Stimulated activated CD4-positive, alpha-beta T cell treated with anti-CD3 and anti-CD28 coated beads, TNF-alpha, amount 100 ng/mL, for 48 hours (primary cell): ENCODE results near the gene NTM.
"Not testable (repeated sequence)": the region's sequence is repeated elsewhere in the genome, so short reads cannot be mapped to it uniquely, and the experiment has no call there.

Experiments used
- DNase-seq, 3 donors: peaks; one replicate each; pipeline ENCODE4 v3.0.0-alpha.2; 2020; ENCODE audit warnings: low read depth in 3 of 3

The NTM gene

GRCh38 chr11:131422029-131422428 is 51.6 kb downstream of the NTM start:
- no peak for DNase-seq

GRCh38 chr11:131422496-131422895 is 52.1 kb downstream of the NTM start:
- DNase-seq = no peak

GRCh38 chr11:131423688-131424087 is 53.3 kb downstream of the NTM start:
- DNase-seq = no peak

- not testable (repeated sequence) for DNase-seq
Measured at GRCh38 chr11:131424257-131424876, 54.0 kb downstream of the NTM start.

GRCh38 chr11:131425285-131425684 is 54.9 kb downstream of the NTM start:
- DNase-seq = no peak

DNA sequence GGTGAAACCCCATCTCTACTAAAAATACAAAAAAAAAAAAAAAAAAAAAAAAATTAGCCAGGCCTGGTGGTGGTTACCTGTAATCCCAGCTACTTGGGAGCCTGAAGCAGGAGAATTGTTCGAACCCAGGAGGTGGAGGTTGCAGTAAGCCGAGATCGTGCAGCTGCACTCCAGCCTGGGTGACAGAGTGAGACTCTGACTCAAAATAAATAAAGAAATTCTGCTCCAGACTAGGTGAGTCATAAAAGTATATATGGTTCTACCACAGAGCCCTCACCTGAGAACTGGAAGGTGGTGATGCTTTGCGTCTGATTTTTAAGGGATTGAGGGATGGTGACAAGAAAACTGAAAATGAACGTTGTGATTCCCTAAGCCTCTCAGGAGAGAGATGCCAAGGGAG is 58.4 kb downstream of the NTM start:
- no peak for DNase-seq

DNA sequence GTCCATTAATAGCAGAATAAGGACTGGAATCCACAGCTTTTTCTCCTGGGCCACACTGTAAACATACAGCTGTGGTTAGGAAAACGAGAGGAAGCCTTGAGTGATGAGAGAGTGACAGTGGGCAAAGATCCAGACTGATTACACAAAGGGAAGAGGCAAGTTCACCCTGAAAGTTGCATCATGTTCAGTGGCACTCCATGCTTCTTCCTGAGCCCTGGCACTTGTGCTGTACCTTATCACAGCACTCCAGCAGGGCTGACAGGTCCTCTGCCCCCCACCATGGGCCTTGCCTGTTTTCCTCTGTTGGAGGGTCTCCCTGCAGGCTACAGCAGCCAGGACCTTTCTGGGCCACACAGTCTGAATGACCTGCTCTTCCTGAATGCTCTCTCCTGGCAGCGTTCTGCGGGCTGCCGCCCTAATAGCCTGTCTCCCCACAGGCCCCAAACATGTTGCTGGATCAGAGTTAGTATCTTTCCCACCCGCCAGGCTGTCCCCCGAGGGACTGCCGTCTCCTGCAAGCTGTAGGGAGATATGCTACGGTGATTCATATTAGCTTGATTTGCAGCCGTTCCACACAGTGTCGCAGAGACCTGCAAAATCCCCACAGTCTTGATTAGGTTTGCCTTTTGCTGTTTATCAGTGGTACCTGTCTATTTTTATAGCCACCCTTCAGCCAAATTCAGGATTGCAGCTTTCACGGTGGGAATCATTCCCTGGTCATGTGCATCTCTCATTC is 60.2 kb downstream of the NTM start:
- no peak for DNase-seq

DNA sequence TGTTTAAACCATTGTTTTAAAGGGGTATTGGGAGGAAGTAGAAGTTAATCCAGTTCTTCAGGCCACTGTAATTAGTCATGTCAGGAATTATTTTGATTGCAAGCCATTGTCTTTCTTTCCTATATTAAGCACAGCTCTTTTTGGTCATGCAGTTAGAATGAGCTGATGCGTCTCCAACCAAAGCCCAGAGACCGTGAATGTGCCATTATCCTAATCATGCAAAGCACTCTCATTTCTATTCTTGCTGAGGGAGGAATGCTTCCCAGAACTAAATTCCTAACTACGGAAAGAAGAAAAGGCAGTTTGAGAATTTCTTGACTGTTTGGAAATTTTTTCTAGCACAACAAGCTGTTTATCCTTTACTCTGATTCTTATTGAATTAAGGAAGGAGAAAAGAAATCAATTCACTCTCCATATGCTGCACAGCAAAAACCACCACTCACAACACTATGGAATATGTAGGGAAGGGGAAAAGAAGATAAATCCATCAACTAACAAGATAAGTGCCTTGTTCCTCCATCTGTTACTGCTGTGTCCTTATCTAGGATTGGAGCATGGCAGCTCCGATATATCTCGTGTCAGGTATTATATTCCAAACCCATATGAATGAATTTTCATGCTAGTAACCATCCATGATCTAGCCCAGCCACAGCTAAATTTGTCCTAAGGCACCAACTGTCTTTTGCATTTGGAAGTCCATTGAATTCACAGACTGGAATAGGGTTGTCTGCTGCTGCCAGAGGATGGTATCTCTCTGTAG is 70.8 kb downstream of the NTM start:
- DNase-seq = no peak

DNA sequence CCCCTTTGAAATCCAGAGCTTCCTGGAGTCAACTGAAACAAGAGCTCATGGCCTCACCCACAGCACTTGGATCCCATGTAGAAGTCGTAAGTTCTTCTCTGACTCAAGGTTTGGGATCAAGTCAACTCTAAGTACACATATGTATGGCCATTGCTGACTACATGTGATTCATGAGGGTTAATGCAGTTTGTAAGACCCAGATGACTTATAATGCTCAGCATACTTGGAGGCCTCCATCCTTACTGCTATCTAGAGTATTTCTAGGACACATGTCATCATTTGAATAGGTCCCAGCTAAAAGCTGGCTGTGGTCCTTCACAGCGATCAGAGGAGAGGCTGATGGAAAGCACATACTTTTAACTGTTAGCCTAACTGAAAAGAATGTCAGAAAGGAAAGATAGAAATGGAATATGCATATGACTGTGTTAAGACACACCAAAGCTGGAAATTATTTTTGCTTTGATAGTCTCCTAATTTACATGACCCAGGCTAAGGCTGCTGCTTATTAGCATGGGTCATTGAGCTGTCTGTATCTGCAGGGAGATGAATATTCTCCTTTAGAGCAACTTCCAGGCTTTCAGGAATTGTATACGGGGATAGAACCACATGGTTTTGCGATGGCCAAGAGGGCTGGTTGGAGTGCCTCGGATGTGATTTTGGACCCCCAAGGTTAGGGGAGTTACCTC is 76.3 kb downstream of the NTM start:
- DNase-seq = no peak

- no peak for DNase-seq
Measured at GRCh38 chr11:131447277-131447815, 76.9 kb downstream of the NTM start.

DNA sequence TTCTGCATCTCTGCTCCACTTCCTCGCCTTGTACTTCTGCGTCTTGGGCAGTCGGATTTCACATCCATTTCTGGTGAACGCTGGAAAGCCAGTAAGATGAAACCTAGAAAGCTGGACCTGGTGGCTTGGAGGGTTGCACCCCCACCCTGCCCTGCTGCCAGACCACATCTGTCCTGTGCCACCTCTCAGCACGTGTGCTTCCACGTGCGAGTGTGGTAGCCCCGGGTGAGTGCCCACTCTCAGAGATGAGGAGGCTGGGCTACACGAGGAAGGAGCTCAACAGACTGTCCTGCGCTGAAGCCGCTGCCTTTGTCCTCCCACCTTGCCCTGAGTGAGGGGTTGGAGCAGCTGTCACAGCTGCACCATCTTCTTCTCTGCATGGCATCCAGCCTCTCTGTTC is 77.5 kb downstream of the NTM start:
- DNase-seq = no peak

DNA sequence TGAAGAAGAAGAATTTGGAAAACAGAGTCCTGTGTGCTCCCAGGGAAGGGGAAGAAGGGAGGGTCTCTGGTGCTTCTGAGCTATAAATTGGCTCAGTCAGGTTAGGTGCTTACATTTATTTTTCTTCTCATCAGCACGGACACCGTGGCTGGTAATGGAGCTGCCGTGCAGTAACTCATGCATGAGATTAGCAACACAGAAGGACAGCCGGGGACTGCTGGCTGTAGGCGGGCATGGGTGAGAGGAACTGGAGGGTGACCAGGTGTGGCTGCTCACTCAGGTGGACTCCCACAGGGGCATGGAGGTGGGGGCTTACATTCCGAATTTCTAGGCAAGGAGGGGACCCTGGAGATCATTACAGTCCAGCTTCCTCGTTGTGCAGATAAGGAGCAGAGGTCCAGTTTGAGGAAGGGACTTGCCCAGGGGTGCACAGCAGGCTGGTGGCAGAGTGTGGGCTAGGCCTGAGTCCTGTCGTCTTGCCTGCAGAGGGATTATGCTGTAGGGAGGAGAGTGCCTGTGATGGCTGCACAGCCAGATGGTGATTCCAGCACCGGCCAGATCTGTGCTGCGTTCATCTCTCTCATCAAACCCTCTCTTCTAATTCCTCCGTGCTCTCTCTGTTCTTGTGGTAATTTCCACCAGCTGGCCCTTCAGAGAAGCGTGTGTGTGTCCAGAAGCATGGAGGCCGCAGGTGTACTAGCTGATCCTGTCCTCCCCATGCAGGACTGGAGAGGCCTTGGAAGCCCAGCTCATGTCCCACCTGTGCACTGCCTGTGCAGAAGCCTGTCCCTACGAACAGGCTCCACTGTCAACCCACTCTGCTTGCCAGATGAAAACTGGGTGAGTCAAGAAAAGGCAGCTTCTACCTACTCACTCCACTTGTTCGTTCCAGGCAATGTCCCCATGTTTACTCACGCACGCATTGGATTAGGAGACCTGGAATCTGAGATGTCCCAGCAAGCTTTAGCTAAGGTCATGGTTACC is 78.9 kb downstream of the NTM start:
- no peak for DNase-seq

DNA sequence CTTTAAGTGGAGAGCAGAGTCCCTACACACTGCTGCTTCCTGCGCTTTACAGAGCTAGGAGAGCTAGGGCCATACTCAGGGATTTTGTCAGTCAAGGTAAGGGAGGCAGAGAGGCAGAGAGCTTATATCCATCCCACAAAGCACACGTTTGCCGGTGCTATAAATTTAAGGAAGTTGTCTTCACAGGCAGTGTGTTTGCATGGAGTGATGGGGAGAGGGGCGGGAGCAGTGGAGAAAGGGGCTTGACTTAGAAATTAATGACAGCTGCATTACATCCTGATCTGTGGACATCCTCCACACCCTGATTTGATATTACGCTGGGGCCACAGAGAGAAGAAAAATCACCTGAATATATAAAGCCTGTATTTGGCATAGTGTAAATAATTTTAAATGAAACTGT is 84.1 kb downstream of the NTM start:
- DNase-seq = no peak

DNA sequence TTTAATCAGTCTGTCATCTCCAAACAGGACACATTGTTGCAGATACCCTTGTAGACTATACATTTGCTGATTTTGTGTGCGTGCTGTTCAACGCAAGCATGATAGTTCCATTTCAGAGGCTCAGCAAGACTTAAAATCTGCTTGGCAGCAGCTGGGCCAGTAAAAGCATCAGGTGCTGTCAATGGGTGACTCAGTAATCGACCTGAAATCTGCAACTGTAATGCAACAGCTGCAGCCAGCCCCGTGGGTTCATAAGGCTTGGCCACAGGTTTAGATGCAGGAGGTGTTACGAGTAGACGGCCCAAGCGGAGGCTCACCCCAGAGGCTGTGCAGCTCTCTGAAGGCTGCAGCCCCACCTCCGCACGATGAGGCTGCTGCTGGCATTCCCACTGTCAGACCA is 84.6 kb downstream of the NTM start:
- no peak for DNase-seq

DNA sequence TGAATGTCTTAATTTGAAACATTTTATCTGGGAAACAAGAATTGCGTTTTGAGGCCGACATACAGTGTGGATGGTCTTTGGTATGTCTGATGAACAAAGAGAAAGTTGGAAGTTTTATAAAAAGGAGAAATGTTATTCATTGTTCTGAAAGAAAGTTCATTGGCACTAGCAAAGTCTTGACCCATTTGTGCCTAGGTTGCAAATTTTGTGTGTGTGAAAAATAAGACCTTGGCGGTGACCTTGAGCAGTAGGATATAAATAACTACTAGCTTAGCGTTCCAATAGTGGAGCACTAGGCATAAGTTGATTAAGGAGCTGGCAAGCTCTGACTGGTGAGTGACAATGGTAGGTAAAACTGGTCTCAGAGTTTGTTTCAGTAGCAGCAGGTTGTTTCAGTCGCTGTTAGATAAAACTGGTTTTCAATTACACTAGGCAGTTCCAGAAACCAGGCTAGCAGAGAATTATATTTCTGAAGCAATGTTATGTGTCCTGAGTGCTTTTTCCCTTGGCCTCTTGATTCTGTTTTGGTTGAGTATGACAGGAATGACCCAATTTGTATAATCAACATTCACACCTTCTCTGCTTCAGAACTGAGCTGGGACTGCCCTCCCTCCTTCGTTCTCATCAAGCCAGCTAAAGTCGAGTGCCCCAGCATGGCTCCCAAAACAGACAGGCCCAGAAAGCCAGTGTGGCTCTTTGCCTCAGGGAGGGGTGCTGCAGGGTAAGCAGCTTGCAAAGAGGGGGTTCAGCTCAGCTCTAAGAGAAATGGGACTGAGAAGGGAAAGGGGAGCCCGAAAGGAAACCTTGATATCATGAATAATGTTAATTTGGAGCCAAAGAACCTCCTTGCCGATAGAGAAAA is 85.7 kb downstream of the NTM start:
- DNase-seq = no peak

- DNase-seq = no peak
Measured at GRCh38 chr11:131457163-131457562, 86.7 kb downstream of the NTM start.

DNA sequence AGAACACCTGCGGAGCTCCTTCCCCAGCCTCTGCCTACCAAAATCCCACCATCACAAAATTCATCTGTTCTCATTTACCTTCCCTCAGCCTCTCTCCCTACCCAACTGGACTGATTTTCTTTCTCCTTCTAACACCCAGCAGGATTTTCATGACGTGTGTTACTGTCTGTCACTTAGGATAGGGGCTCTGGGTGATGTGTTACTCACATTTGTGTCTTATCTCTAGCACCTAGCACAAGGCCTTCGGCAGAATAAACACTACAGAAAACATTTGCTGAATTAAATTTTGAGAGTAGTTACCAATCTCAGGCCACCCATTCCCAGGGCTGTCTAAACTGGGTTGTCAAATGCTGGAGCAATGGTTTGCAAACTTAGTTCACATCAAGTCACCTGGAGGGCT is 88.0 kb downstream of the NTM start:
- DNase-seq = no peak

DNA sequence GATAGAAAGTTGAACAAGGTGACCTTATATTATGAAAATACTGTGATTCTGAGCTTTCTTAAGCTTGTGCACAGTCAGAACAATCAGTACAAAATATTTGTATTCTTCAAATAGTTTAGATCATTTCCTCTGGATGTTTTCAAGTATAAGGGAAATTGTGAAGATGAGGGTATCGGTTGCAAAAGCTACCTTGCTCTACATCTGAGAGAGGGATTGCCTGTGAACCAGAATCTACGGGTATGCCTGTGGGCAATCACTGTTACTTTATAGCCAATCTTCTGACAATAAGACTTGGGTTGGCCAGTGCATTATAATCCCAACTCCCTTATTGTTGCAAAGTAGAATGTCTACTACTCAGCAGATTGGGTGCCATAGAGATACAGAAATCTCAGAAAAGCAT is 90.5 kb downstream of the NTM start:
- DNase-seq = no peak

DNA sequence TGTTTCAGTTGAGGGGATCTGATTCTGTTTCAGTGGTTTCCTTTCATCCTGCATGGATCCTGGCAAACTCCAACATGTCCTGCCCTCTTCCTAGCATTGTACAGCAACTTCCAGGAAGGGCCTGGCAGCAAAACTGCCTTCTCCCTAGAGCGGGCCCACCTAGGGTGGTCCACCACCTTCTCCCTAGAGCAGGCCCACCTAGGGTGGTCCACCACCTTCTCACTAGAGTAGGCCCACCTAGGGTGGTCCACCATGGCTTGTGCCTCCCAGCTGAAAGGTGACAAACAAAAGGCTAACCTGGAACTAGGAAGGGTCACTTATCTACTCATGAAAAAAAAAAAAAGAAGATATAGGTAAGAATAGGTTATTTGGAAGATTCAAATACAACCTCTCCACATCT is 92.2 kb downstream of the NTM start:
- DNase-seq = no peak

DNA sequence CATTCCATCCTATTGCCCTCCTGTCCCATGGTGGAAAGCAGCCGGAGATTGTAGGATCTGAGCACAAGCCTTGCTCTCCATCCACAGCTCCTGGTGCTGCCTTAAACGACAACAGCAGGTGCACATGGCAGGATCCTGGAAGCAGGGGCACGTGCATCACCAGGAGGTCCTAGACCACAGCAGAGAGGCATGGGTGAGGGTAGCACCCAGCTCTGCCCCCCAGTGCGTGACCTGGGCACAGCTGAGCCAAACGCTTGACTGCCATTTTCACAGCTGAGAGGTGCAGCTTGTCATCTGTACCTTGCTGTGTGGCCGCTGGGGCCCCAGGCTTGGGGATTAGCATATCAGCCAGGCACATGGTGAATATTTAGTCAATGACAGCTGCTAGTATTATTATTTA is 92.7 kb downstream of the NTM start:
- no peak for DNase-seq
